ENCODE measurements around the gene FBLN1. TPM values are rescaled to one million over a fixed set of nuclear protein-coding genes. Genes with fewer than 3 reads are reported as not detected.

Gene FBLN1
- total and polyA plus RNA-seq, 2 donors (not counting 1 experiment from before 2014, with no cell fraction given), result not detected

- 93% methylated on average over 7 of the region's 10 CpGs for WGBS (ENCODE audit: insufficient coverage)
- TF ChIP-seq EZH2 (IDR thresholded peaks at IDR 0.05; ENCODE audit: borderline replicate concordance, insufficient read depth, low read depth, low read length, poor library complexity, severe bottlenecking) (no peak), CTCF (IDR thresholded peaks at IDR 0.05) (no peak)
- ChIA-PET CTCF (no interaction called here), POLR2A (no interaction called here)
- no peak overlapping the region for H3K4me3 ChIP-seq (ENCODE audit: control extremely low read depth in 1 of 5, extremely low read depth in 1 of 5, insufficient read depth in 1 of 5, low read depth in 2 of 5, low read length in 4 of 5)
- H3K79me2 ChIP-seq (ENCODE audit: control insufficient read depth, insufficient read depth, low read length), result no peaks in the 10 kb centered on the region
- no peak for DNase-seq
- no peak for ATAC-seq (ENCODE audit: low read depth)
- Mint-ChIP-seq H3K4me3 (no peak overlapping the region), H3K4me1 (no peaks in the 10 kb centered on the region), H3K27me3 (peaks cover 3% of the 10 kb centered on the region), H3K9me3 (ENCODE audit: insufficient read depth) (no peaks in the 10 kb centered on the region), H3K27ac (no peak overlapping the region)
- H3K9me3 ChIP-seq (ENCODE audit: control extremely low read depth in 1 of 3, control insufficient read depth in 2 of 3, insufficient read depth in 1 of 3, low read length in 2 of 3), result no peaks in the 10 kb centered on the region
- intact Hi-C loops (cut with micrococcal nuclease), result no loop called here
- no peaks in the 10 kb centered on the region for H3K36me3 ChIP-seq (replicated peaks in 1 of 2; ENCODE audit: control extremely low read depth in 1 of 2, control insufficient read depth in 1 of 2, extremely low read depth in 1 of 2, insufficient read depth in 2 of 2, low read length in 1 of 2)
- no peak overlapping the region for H3K4me2 ChIP-seq (replicated peaks; ENCODE audit: low read depth, low read length, poor library complexity, severe bottlenecking)
- H3K9ac ChIP-seq (ENCODE audit: low read length), result no peak overlapping the region
- H3K4me1 ChIP-seq (ENCODE audit: control insufficient read depth in 2 of 2, insufficient read depth in 2 of 2, low read length in 2 of 2), result no peaks in the 10 kb centered on the region
- H3K27ac ChIP-seq (ENCODE audit: low read length in 2 of 2), result no peak overlapping the region
- no peaks in the 10 kb centered on the region for H4K20me1 ChIP-seq (ENCODE audit: control insufficient read depth, insufficient read depth, low read length, poor library complexity, severe bottlenecking)
- H2AFZ ChIP-seq (ENCODE audit: insufficient read depth, low read depth, low read length, poor library complexity, severe bottlenecking), result no peak overlapping the region
- peaks cover 0 to 3% (median 0%) of the 10 kb centered on the region in 4 experiments for H3K27me3 ChIP-seq (replicated peaks in 1 of 4; ENCODE audit: control extremely low read depth in 1 of 4, control insufficient read depth in 3 of 4, insufficient read depth in 4 of 4, low read length in 3 of 4)
These were observed 24.2 kb downstream of the FBLN1 start for GRCh38 chr22:45526768-45527360.

GRCh38 chr22:45527456-45527855, 24.8 kb downstream of the FBLN1 start:
- POLR2A ChIA-PET, result no interaction called here
- TF ChIP-seq EZH2 (IDR thresholded peaks at IDR 0.05; ENCODE audit: borderline replicate concordance, insufficient read depth, low read depth, low read length, poor library complexity, severe bottlenecking) (no peak), CTCF (IDR thresholded peaks at IDR 0.05) (no peak)
- Histone ChIP-seq H3K27me3 (replicated peaks in 1 of 4; ENCODE audit: control extremely low read depth in 1 of 4, control insufficient read depth in 3 of 4, insufficient read depth in 4 of 4, low read length in 3 of 4) (peaks cover 0 to 3% (median 0%) of the 10 kb centered on the region in 4 experiments), H4K20me1 (ENCODE audit: control insufficient read depth, insufficient read depth, low read length, poor library complexity, severe bottlenecking) (no peaks in the 10 kb centered on the region), H3K27ac (ENCODE audit: low read length in 2 of 2) (no peak overlapping the region), H3K9ac (ENCODE audit: low read length) (no peak overlapping the region), H3K79me2 (ENCODE audit: control insufficient read depth, insufficient read depth, low read length) (no peaks in the 10 kb centered on the region), H3K4me1 (ENCODE audit: control insufficient read depth in 2 of 2, insufficient read depth in 2 of 2, low read length in 2 of 2) (no peaks in the 10 kb centered on the region), H3K36me3 (replicated peaks in 1 of 2; ENCODE audit: control extremely low read depth in 1 of 2, control insufficient read depth in 1 of 2, extremely low read depth in 1 of 2, insufficient read depth in 2 of 2, low read length in 1 of 2) (no peaks in the 10 kb centered on the region), H3K4me3 (ENCODE audit: control extremely low read depth in 1 of 5, extremely low read depth in 1 of 5, insufficient read depth in 1 of 5, low read depth in 2 of 5, low read length in 4 of 5) (no peak overlapping the region), H2AFZ (ENCODE audit: insufficient read depth, low read depth, low read length, poor library complexity, severe bottlenecking) (no peak overlapping the region), H3K4me2 (replicated peaks; ENCODE audit: low read depth, low read length, poor library complexity, severe bottlenecking) (no peak overlapping the region), H3K9me3 (ENCODE audit: control extremely low read depth in 1 of 3, control insufficient read depth in 2 of 3, insufficient read depth in 1 of 3, low read length in 2 of 3) (no peaks in the 10 kb centered on the region)
- intact Hi-C loops (cut with micrococcal nuclease), result no loop called here
- Mint-ChIP-seq H3K27ac (no peak overlapping the region), H3K9me3 (ENCODE audit: insufficient read depth) (no peaks in the 10 kb centered on the region), H3K27me3 (peaks cover 3% of the 10 kb centered on the region), H3K4me1 (no peaks in the 10 kb centered on the region), H3K4me3 (no peak overlapping the region)
- DNase-seq (no peak), ATAC-seq (ENCODE audit: low read depth) (no peak)
- CTCF ChIA-PET, result no interaction called here
- WGBS (ENCODE audit: insufficient coverage), result 87% methylated on average over 6 of the region's 6 CpGs

Measured in B cell (primary cell).